PC-9 (cell line): ENCODE measurements around the gene MAGI2.

Experiments
- EZH2 ChIP-seq: fragments of 200-600 bp; sonication (generic); IDR thresholded peaks from 2 replicates; pipeline ENCODE4 v1.8.0; 2017; ENCODE audit warnings: antibody characterized with exemption, low read depth
- TF ChIP-seq, protein P1 (sequence below): fragments of 200-600 bp; sonication (generic); conservative IDR thresholded peaks from 2 replicates; pipeline ENCODE4 v1.6.1; 2017; ENCODE audit warnings: mixed run types, antibody characterized with exemption, mild to moderate bottlenecking, moderate library complexity

DNA sequence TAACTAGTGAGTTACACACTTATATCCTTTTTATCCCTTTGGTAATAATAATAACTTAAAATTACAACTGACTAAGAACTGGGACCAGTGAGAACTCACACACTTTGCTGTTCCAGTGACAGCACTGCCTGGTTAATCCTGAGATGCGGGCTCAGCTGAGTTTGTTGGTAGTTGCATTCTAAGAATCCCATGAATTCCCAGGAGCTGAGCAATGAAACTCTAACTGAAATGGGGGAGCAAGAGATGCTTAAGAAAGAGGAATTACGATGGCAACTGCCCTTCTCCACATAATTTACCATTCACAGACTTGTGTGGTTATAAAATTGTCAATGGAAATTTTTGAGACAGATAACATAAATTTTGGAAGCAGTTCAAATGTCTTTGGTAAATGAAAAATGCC is 659.4 kb downstream of the MAGI2 start:
- TF ChIP-seq, protein P1, sequence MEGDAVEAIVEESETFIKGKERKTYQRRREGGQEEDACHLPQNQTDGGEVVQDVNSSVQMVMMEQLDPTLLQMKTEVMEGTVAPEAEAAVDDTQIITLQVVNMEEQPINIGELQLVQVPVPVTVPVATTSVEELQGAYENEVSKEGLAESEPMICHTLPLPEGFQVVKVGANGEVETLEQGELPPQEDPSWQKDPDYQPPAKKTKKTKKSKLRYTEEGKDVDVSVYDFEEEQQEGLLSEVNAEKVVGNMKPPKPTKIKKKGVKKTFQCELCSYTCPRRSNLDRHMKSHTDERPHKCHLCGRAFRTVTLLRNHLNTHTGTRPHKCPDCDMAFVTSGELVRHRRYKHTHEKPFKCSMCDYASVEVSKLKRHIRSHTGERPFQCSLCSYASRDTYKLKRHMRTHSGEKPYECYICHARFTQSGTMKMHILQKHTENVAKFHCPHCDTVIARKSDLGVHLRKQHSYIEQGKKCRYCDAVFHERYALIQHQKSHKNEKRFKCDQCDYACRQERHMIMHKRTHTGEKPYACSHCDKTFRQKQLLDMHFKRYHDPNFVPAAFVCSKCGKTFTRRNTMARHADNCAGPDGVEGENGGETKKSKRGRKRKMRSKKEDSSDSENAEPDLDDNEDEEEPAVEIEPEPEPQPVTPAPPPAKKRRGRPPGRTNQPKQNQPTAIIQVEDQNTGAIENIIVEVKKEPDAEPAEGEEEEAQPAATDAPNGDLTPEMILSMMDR: no peak
- TF ChIP-seq EZH2: no peak
